ENCODE measurements around the gene AMPD2.

GRCh38 chr1:109659997-109660690 lies 40.5 kb downstream of the AMPD2 start:
- TF ChIP-seq SIN3A (IDR thresholded peaks at IDR 0.05; ENCODE audit: borderline replicate concordance, insufficient read depth, low read depth, low read length) (no peak), CTCF (IDR thresholded peaks at IDR 0.05) (no peak), REST (IDR thresholded peaks at IDR 0.05; ENCODE audit: insufficient read depth in 1 of 2, low read depth in 2 of 2, low read length in 1 of 2) (no peak)
